GM12801 (cell line): ENCODE results near the gene EDDM3A.

Experiments
- TF ChIP-seq, protein P1 (sequence below): IDR thresholded peaks from one replicate; pipeline ENCODE4 v1.5.1; 2011; ENCODE audit warnings: control low read depth; ENCODE audit not compliant: insufficient read length; ENCODE audit errors: extremely low read depth

Gene EDDM3A

DNA sequence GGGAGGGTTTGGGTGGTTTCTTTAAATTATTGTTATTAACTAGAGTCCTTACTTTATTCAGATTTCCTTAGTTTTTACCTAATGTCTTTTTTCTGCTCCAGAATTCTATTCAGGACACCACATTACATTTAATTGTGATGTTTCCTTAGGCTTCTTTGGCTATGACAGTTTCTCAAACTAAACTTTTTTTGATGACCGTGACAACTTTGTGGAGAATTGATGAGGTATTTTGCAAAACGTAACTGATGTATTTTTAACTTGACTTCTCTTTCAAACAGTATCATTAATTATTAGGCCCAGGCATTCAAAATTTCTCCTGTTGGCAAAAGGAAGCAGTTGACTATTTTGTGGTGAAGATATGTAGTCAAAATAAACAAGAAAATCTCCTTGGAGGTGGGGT lies 45.9 kb downstream of the EDDM3A start:
- TF ChIP-seq, protein P1, sequence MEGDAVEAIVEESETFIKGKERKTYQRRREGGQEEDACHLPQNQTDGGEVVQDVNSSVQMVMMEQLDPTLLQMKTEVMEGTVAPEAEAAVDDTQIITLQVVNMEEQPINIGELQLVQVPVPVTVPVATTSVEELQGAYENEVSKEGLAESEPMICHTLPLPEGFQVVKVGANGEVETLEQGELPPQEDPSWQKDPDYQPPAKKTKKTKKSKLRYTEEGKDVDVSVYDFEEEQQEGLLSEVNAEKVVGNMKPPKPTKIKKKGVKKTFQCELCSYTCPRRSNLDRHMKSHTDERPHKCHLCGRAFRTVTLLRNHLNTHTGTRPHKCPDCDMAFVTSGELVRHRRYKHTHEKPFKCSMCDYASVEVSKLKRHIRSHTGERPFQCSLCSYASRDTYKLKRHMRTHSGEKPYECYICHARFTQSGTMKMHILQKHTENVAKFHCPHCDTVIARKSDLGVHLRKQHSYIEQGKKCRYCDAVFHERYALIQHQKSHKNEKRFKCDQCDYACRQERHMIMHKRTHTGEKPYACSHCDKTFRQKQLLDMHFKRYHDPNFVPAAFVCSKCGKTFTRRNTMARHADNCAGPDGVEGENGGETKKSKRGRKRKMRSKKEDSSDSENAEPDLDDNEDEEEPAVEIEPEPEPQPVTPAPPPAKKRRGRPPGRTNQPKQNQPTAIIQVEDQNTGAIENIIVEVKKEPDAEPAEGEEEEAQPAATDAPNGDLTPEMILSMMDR, result no peak

DNA sequence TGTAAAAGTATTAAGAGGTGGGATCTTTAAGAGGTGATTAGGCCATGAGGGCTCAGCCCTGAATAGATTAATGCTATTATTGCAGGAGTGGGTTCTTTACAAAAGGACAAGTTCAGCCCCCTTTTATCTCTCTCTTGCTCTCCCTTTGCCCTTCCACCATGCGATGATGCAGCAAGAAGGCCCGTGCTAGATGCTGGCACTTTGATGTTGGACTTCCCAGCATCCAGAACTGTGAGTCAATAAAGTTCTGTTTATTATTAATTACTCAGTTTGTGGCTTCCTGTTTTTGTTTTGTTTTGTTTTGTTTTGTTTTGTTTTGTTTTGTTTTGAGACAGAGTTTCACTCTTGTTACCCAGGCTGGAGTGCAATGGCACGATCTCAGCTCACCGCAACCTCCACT lies 46.9 kb downstream of the EDDM3A start:
- TF ChIP-seq, protein P1, result no peak

DNA sequence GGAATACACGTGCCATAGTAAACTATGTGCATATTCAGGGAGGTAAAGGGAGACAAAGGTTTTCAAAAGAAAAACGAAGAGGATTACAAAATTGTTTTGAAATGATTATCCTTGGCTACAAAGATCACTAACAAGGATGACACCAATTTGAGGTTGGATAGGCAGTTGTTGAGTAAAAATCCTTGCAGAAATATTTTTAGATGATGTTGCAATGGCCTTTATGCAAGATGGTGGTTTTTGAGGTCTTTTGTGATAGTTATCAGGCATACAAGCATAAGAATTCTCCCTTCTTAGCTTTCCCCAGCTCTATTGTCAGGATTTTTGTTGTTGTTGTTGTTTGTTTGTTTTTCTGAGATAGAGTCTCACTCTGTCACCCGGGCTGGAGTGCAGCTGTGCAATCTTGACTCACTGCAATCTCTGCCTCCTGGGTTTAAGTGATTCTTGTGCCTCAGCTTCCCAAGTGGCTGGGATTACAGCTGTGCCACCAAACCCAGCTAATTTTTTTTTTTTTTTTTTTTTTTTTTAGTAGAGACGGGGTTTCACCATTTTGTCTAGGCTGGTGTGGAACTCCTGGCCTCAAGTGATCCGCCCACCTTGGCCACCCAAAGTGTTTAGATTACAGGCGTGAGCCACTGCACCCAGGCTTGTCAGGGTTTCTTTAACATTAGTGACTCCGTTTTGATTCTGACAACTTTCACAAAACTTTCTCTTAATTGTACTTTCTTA lies 49.1 kb downstream of the EDDM3A start:
- TF ChIP-seq, protein P1, result no peak

DNA sequence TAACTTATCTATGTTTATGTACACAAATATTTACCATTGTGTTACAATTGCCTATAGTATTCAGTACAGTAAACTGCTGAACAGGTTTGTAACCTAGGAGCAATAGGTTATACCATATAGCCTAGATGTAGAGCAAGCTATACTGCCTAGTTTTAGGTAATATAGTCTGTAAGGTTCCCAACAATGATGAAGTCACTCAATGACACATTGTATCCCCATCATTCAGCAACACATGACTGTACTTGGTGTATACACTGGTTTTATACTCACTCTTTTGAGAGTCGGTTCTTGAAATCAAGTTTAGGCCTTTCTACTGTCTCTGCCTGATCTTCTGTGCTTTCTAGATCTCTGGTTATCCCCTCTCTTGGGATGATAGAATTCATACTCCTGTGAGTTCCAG lies 51.5 kb downstream of the EDDM3A start:
- TF ChIP-seq, protein P1, result no peak
